Esophagus muscularis mucosa (tissue), 3 donors: ENCODE measurements around the gene GEN1.

Source experiments
- CTCF ChIP-seq, 3 experiments: fragments of 200-600 bp in 2 of 3; fragments of 450-650 bp in 1 of 3; sonication (generic) in 2 of 3; IDR thresholded peaks; one replicate each; pipeline ENCODE4 v1.5.1; 2017 to 2019; ENCODE audit warnings: antibody characterized with exemption in 3 of 3, mild to moderate bottlenecking in 2 of 3, moderate library complexity in 1 of 3
- POLR2A ChIP-seq: fragments of 450-650 bp; IDR thresholded peaks from one replicate; pipeline ENCODE4 v1.6.1; 2017; ENCODE audit warnings: antibody characterized with exemption, moderate library complexity, mild to moderate bottlenecking, low read depth

- TF ChIP-seq CTCF (IDR thresholded peaks at IDR 0.05) (no peak), POLR2A (no peak)
These were observed 47.1 kb upstream of the GEN1 start for GRCh38 chr2:17706845-17707244.
